K562 (cell line): Measurements from ENCODE around the gene AJM1. TPM values are rescaled to one million over a fixed set of nuclear protein-coding genes. Genes with fewer than 3 reads are reported as not detected.

Experiments
- ATF6 ChIP-seq: sonication (generic); formaldehyde crosslinking; IDR thresholded peaks from 2 replicates; pipeline ENCODE4 v1.4.0; 2020; ENCODE audit warnings: mild to moderate bottlenecking, missing genetic modification reagents
- ATF7 ChIP-seq: fragments of 450-650 bp; IDR thresholded peaks from 2 replicates; pipeline ENCODE4 v1.7.1; 2014; ENCODE audit warnings: mild to moderate bottlenecking, moderate library complexity
- CREB3 ChIP-seq: fragments of 450-650 bp; conservative IDR thresholded peaks from 2 replicates; pipeline ENCODE4 v1.6.1; 2016; ENCODE audit warnings: missing genetic modification characterization, low read depth, mild to moderate bottlenecking, missing compliant biosample characterization, moderate library complexity
- CTBP1 ChIP-seq: fragments of 450-650 bp; IDR thresholded peaks from 2 replicates; pipeline ENCODE4 v1.6.1; 2016; ENCODE audit warnings: borderline replicate concordance
- FOXA1 ChIP-seq: fragments of 450-650 bp; IDR thresholded peaks from 2 replicates; pipeline ENCODE4 v1.6.1; 2016; ENCODE audit warnings: mild to moderate bottlenecking, borderline replicate concordance
- HDGF ChIP-seq: fragments of 450-650 bp; IDR thresholded peaks from 2 replicates; pipeline ENCODE4 v1.6.1; 2016
- HNRNPUL1 ChIP-seq: fragments of 200-400 bp; formaldehyde crosslinking; IDR thresholded peaks from 2 replicates; pipeline ENCODE4 v1.6.1; 2017; ENCODE audit warnings: low read length
- KAT7 ChIP-seq: sonication (generic); formaldehyde crosslinking; IDR thresholded peaks from 2 replicates; pipeline ENCODE4 v1.8.0; 2022; ENCODE audit warnings: missing genetic modification reagents, mild to moderate bottlenecking, borderline replicate concordance
- MAX ChIP-seq: sonication (generic); formaldehyde crosslinking; IDR thresholded peaks from 2 replicates; pipeline ENCODE4 v1.9.0; 2022; ENCODE audit warnings: mild to moderate bottlenecking, missing genetic modification reagents
- NR3C1 ChIP-seq: sonication (generic); formaldehyde crosslinking; IDR thresholded peaks from 2 replicates; pipeline ENCODE4 v1.8.1; 2022; ENCODE audit warnings: missing genetic modification reagents
- NRF1 ChIP-seq, 2 experiments: fragments of 450-650 bp; IDR thresholded peaks in 1 of 2; conservative IDR thresholded peaks in 1 of 2; 2 replicates each; pipeline ENCODE4 v1.6.1; 2014; ENCODE audit warnings: mild to moderate bottlenecking in 2 of 2
- RBM22 ChIP-seq: fragments of 200-400 bp; formaldehyde crosslinking; IDR thresholded peaks from 2 replicates; pipeline ENCODE4 v1.6.1; 2018; ENCODE audit warnings: low read length, low read depth; ENCODE audit not compliant: poor library complexity, severe bottlenecking
- RFX7 ChIP-seq: fragments of 250-450 bp; sonication (Bioruptor Pico); IDR thresholded peaks from 2 replicates; pipeline ENCODE4 v1.5.1; 2021; ENCODE audit warnings: mild to moderate bottlenecking
- USF1 ChIP-seq: sonication (generic); formaldehyde crosslinking; IDR thresholded peaks from 2 replicates; pipeline ENCODE4 v1.9.0; 2022; ENCODE audit warnings: mild to moderate bottlenecking, missing genetic modification reagents
- ZBTB26 ChIP-seq: fragments of 450-650 bp; formaldehyde crosslinking; IDR thresholded peaks from 2 replicates; pipeline ENCODE4 v1.4.0; 2022; ENCODE audit warnings: missing genetic modification characterization
- ZBTB33 ChIP-seq: sonication (generic); formaldehyde crosslinking; IDR thresholded peaks from 2 replicates; pipeline ENCODE4 v1.8.1; 2023; ENCODE audit warnings: mild to moderate bottlenecking, missing genetic modification reagents
- ZBTB8A ChIP-seq: fragments of 450-650 bp; IDR thresholded peaks from 2 replicates; pipeline ENCODE4 v1.6.1; 2018; ENCODE audit warnings: mild to moderate bottlenecking, moderate library complexity; ENCODE audit not compliant: partially characterized antibody
- ZNF165 ChIP-seq: fragments of 250-450 bp; sonication (Bioruptor Pico); IDR thresholded peaks from 2 replicates; pipeline ENCODE4 v1.4.0; 2020; ENCODE audit warnings: borderline replicate concordance
- ZNF511 ChIP-seq: sonication (generic); formaldehyde crosslinking; IDR thresholded peaks from 2 replicates; pipeline ENCODE4 v1.8.0; 2022; ENCODE audit warnings: mild to moderate bottlenecking, missing genetic modification reagents
- polyA plus RNA-seq, 8 experiments: library from polyadenylated mRNA; depleted of rRNA in 4 of 8; stranded (reverse) in 5 of 8; unstranded in 3 of 8; fragments of >200 nt; fragmentation: Nextera tagmentation in 2 of 8; fragmentation: Illumina TruSeq in 1 of 8; extraction: Ambion mirVana in 2 of 8; extraction: Trizol in 1 of 8; gene quantifications; 2 replicates each; pipeline versions ENCODE4 v1.2.1 to v1.2.3, GENCODE V29; 2011 to 2014; ENCODE audit warnings: inconsistent platforms in 1 of 8, missing spikeins in 1 of 8
- total RNA-seq, 7 experiments: library from RNA; depleted of rRNA in 6 of 7; stranded (reverse); fragments of >200 nt in 6 of 7; fragmentation: Illumina TruSeq in 2 of 7; extraction: Trizol in 2 of 7; gene quantifications; 2 replicates each; pipeline versions ENCODE4 v1.2.1 to v1.2.3, GENCODE V29; 2011 to 2021; ENCODE audit warnings: low replicate concordance in 1 of 7

AJM1 gene
- total and polyA plus RNA-seq, 9 of the 15 experiments (the other 6 are each of a cell fraction or from before 2014, with no cell fraction given): 0.01 to 3.7 (median 0.65) TPM; not detected in 1

- TF ChIP-seq NR3C1 (CRISPR knock-in tag) (no peak), USF1 (peak; percentile 72), HNRNPUL1 (no peak), NRF1 (conservative IDR thresholded peaks at IDR 0.05 in 1 of 2, IDR thresholded peaks at IDR 0.05 in 1 of 2) (peak; percentile 73 to 77), ZBTB26 (CRISPR knock-in tag) (no peak), RFX7 (CRISPR knock-in tag) (no peak), ZBTB33 (CRISPR knock-in tag) (peak; percentile 50; the same call in 1 of the 2 replicates), MAX (peak; percentile 82), FOXA1 (no peak), RBM22 (no peak), ZNF165 (CRISPR knock-in tag) (no peak), ZNF511 (CRISPR knock-in tag) (no peak), ATF6 (CRISPR knock-in tag) (no peak), ATF7 (peak; percentile 67; the same call in 1 of the 2 replicates), HDGF (no peak), KAT7 (CRISPR knock-in tag) (no peak), CTBP1 (no peak), ZBTB8A (no peak), CREB3 (tag) (no peak)
These were observed 40.0 kb downstream of the AJM1 start (continued) for GRCh38 chr9:136882109-136882946.
